Esophagus squamous epithelium (tissue), 4 donors: Measurements from ENCODE around the gene PCDHA2.
"Not testable (repeated sequence)": the region's sequence is repeated elsewhere in the genome, so short reads cannot be mapped to it uniquely, and the experiment has no call there.

ENCODE experiments used
- POLR2A ChIP-seq, 4 donors: fragments of 450-650 bp; IDR thresholded peaks; one replicate each; pipeline ENCODE4 v1.6.1; 2017; ENCODE audit warnings: antibody characterized with exemption in 4 of 4, mild to moderate bottlenecking in 4 of 4, moderate library complexity in 3 of 4
- TF ChIP-seq, protein P1 (sequence below), 6 experiments: fragments of 450-650 bp in 4 of 6; fragments of 200-600 bp in 2 of 6; sonication (generic) in 2 of 6; IDR thresholded peaks; one replicate each; pipeline ENCODE4 v1.5.1; 2016 to 2019; ENCODE audit warnings: antibody characterized with exemption in 6 of 6, mild to moderate bottlenecking in 4 of 6, moderate library complexity in 4 of 6

DNA sequence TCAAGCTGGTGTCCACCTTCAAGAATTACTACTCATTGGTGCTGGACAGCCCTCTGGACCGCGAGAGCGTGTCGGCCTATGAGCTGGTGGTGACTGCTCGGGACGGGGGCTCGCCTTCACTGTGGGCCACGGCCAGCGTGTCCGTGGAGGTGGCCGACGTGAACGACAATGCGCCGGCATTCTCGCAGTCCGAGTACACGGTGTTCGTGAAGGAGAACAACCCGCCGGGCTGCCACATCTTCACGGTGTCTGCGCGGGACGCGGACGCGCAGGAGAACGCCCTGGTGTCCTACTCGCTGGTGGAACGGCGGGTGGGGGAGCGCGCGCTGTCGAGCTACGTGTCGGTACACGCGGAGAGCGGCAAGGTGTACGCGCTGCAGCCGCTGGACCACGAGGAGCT is 7.7 kb downstream of the PCDHA2 start:
- TF ChIP-seq POLR2A (IDR thresholded peaks at IDR 0.05) = not testable (repeated sequence)
- TF ChIP-seq, protein P1, sequence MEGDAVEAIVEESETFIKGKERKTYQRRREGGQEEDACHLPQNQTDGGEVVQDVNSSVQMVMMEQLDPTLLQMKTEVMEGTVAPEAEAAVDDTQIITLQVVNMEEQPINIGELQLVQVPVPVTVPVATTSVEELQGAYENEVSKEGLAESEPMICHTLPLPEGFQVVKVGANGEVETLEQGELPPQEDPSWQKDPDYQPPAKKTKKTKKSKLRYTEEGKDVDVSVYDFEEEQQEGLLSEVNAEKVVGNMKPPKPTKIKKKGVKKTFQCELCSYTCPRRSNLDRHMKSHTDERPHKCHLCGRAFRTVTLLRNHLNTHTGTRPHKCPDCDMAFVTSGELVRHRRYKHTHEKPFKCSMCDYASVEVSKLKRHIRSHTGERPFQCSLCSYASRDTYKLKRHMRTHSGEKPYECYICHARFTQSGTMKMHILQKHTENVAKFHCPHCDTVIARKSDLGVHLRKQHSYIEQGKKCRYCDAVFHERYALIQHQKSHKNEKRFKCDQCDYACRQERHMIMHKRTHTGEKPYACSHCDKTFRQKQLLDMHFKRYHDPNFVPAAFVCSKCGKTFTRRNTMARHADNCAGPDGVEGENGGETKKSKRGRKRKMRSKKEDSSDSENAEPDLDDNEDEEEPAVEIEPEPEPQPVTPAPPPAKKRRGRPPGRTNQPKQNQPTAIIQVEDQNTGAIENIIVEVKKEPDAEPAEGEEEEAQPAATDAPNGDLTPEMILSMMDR (IDR thresholded peaks at IDR 0.05) = not testable (repeated sequence)
